RWPE2 (cell line): ENCODE data around the gene CLEC10A.
"Not testable (repeated sequence)": the region's sequence is repeated elsewhere in the genome, so short reads cannot be mapped to it uniquely, and the experiment has no call there.

Experiments used
- ATAC-seq: fragments of 200-7000 bp; cut with Tn5 transposase; 3 replicates; pipeline ENCODE4 v1.9.1; 2021; ENCODE audit warnings: low read depth
- DNase-seq: peaks from one replicate; pipeline ENCODE4 v3.0.0-alpha.2; 2020; ENCODE audit warnings: low spot score
- H3K27ac ChIP-seq: fragments of 450-650 bp; 2 replicates; pipeline ENCODE4 v1.5.1; 2017; ENCODE audit warnings: mild to moderate bottlenecking; ENCODE audit not compliant: poor library complexity, severe bottlenecking
- H3K27me3 ChIP-seq: fragments of 250-450 bp; sonication (Bioruptor Pico); 2 replicates; pipeline ENCODE4 v1.5.1; 2021; ENCODE audit warnings: mild to moderate bottlenecking, moderate library complexity; ENCODE audit not compliant: insufficient read depth, poor library complexity, severe bottlenecking
- H3K36me3 ChIP-seq: fragments of 250-450 bp; sonication (Bioruptor Pico); 2 replicates; pipeline ENCODE4 v1.5.1; 2020; ENCODE audit warnings: low read depth, mild to moderate bottlenecking, moderate library complexity
- H3K4me1 ChIP-seq: fragments of 250-450 bp; sonication (Bioruptor Pico); 2 replicates; pipeline ENCODE4 v1.5.1; 2021; ENCODE audit warnings: mild to moderate bottlenecking, moderate library complexity; ENCODE audit not compliant: insufficient read depth, poor library complexity, severe bottlenecking
- H3K4me3 ChIP-seq: fragments of 250-450 bp; sonication (Bioruptor Pico); 2 replicates; pipeline ENCODE4 v1.5.1; 2021; ENCODE audit warnings: mild to moderate bottlenecking, moderate library complexity; ENCODE audit not compliant: severe bottlenecking
- H3K9me3 ChIP-seq: fragments of 250-450 bp; sonication (Bioruptor Pico); 2 replicates; pipeline ENCODE4 v1.5.1; 2021; ENCODE audit warnings: mild to moderate bottlenecking, moderate library complexity; ENCODE audit not compliant: severe bottlenecking
- TF ChIP-seq, protein P1 (sequence below): fragments of 450-650 bp; IDR thresholded peaks from one replicate; pipeline ENCODE4 v1.5.1; 2017; ENCODE audit warnings: mild to moderate bottlenecking, moderate library complexity; ENCODE audit not compliant: poor library complexity, severe bottlenecking

CLEC10A gene

GRCh38 chr17:7108560-7108925 is 28.5 kb upstream of the CLEC10A start:
- Histone ChIP-seq H3K9me3 (no peaks in the 10 kb centered on the region), H3K36me3 (no peaks in the 10 kb centered on the region), H3K4me3 (no peak overlapping the region), H3K27ac (no peak overlapping the region), H3K4me1 (no peaks in the 10 kb centered on the region), H3K27me3 (no peaks in the 10 kb centered on the region)
- DNase-seq (no peak), ATAC-seq (no peak)
- TF ChIP-seq, protein P1, sequence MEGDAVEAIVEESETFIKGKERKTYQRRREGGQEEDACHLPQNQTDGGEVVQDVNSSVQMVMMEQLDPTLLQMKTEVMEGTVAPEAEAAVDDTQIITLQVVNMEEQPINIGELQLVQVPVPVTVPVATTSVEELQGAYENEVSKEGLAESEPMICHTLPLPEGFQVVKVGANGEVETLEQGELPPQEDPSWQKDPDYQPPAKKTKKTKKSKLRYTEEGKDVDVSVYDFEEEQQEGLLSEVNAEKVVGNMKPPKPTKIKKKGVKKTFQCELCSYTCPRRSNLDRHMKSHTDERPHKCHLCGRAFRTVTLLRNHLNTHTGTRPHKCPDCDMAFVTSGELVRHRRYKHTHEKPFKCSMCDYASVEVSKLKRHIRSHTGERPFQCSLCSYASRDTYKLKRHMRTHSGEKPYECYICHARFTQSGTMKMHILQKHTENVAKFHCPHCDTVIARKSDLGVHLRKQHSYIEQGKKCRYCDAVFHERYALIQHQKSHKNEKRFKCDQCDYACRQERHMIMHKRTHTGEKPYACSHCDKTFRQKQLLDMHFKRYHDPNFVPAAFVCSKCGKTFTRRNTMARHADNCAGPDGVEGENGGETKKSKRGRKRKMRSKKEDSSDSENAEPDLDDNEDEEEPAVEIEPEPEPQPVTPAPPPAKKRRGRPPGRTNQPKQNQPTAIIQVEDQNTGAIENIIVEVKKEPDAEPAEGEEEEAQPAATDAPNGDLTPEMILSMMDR = no peak

DNA sequence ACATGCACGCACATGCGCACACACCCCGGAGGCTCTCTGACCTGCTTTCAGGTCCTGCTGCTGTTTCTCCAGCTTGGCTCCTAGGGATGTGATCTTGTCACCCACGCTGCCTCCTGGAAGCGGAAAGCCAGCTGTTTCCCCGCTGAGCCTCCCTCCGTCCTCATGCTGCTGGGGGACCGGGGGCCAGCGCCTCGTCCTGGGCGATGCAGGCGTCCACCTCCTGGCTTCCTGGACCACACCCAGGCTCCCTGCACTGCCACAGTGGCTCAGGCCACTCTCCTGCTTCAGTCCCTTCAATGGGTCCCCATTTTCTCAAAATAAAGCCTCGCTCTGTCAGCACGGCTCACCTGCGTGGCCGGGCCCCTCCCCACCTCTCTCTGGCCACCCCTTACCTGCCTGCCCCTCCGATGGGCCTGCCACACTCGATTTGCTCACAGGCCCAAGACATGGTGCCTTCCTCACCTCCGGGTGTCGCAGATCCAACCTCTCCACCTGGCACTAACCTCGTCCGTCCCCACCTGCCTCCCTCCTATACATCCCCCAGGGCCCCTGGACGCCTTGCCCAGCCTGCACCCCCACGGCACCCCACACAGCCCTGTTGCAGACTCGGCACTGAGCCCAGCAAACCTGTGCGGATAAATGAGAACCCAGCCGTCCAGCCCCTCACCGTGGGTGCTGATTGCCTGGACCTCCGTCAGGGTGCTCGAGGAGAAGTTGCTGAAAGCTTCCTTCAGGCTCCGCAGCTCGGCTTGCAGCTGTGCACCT is 27.9 kb upstream of the CLEC10A start:
- H3K9me3 ChIP-seq = no peaks in the 10 kb centered on the region
- no peaks in the 10 kb centered on the region for H3K27me3 ChIP-seq
- H3K4me1 ChIP-seq = no peaks in the 10 kb centered on the region
- no peak for ATAC-seq
- H3K27ac ChIP-seq = no peak overlapping the region
- no peak for DNase-seq
- no peak overlapping the region for H3K4me3 ChIP-seq
- H3K36me3 ChIP-seq = no peaks in the 10 kb centered on the region
- TF ChIP-seq, protein P1 = no peak

GRCh38 chr17:7107012-7107754 is 27.1 kb upstream of the CLEC10A start:
- Histone ChIP-seq H3K27ac (no peak overlapping the region), H3K27me3 (no peaks in the 10 kb centered on the region), H3K9me3 (no peaks in the 10 kb centered on the region), H3K4me3 (no peak overlapping the region), H3K4me1 (no peaks in the 10 kb centered on the region), H3K36me3 (no peaks in the 10 kb centered on the region)
- DNase-seq (no peak), ATAC-seq (no peak)
- TF ChIP-seq, protein P1 = no peak

- no peak overlapping the region for H3K4me3 ChIP-seq
- TF ChIP-seq, protein P1 = no peak
- no peaks in the 10 kb centered on the region for H3K4me1 ChIP-seq
- no peak overlapping the region for H3K27ac ChIP-seq
- no peaks in the 10 kb centered on the region for H3K36me3 ChIP-seq
- DNase-seq = no peak
- no peaks in the 10 kb centered on the region for H3K9me3 ChIP-seq
- no peak for ATAC-seq
- no peaks in the 10 kb centered on the region for H3K27me3 ChIP-seq
Observed at GRCh38 chr17:7102421-7102820, 22.4 kb upstream of the CLEC10A start.

- Histone ChIP-seq H3K9me3 (no peaks in the 10 kb centered on the region), H3K36me3 (no peaks in the 10 kb centered on the region), H3K4me1 (no peaks in the 10 kb centered on the region), H3K27me3 (no peaks in the 10 kb centered on the region), H3K4me3 (no peak overlapping the region), H3K27ac (no peak overlapping the region)
- ATAC-seq (no peak), DNase-seq (no peak)
- TF ChIP-seq, protein P1 = no peak
Observed at GRCh38 chr17:7101531-7101930, 21.5 kb upstream of the CLEC10A start.

DNA sequence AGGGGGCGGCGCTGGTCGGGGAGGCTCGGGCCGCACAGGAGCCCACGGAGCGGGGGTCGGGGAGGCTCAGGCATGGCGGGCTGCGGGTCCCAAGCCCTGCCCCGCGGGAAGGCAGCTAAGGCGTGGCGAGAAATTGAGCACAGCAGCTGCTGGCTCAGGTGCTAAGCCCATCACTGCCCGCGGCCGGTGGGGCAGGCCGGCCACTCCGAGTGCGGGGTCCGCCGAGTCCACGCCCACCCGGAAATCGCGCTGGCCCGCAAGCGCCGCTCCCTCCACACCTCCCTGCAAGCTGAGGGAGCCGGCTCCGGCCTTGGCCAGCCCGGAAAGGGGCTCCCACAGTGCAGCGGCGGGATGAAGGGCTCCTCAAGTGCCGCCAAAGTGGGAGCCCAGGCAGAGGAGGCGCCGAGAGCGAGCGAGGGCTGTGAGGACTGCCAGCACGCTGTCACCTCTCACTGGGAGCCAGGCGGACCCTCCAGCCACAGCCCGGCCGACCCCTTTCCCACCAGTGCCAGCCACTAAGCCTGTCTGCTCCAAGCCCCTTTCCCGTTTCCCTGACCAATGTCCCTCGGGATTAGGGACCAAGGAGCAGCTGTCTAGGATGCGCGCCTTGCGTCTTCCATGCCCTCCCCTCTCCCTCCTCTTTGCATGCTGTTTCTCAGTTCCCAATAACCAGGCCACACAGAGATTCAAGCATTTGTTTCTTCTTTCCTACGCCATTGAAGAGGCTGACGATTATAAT is 20.8 kb upstream of the CLEC10A start:
- H3K27me3 ChIP-seq, H3K36me3 ChIP-seq, ATAC-seq: not testable (repeated sequence)

More for the DNA sequence above, 20.8 kb upstream of the CLEC10A start:
- not testable (repeated sequence) for H3K4me1 ChIP-seq, H3K4me3 ChIP-seq, H3K9me3 ChIP-seq, DNase-seq, H3K27ac ChIP-seq
